Esophagus squamous epithelium (tissue), 5 donors: ENCODE measurements around the gene CHST11. TPM values are rescaled to one million over a fixed set of nuclear protein-coding genes. Genes with fewer than 3 reads are reported as not detected.

Experiments used
- DNase-seq: peaks from one replicate; lab custom pipeline; 2025; lab: John Stamatoyannopoulos, UW
- H3K27ac ChIP-seq, 4 donors: fragments of 200-600 bp; sonication (generic); one replicate each; pipeline ENCODE4 v1.5.1; 2016 to 2019; ENCODE audit warnings: mild to moderate bottlenecking in 1 of 4
- H3K27me3 ChIP-seq, 4 donors: fragments of 200-600 bp; sonication (generic); 1 replicate in 3 of 4; 2 replicates in 1 of 4; pipeline versions ENCODE4 v1.5.1 to v1.6.0; 2017 to 2021; ENCODE audit warnings: antibody characterized with exemption in 1 of 4
- H3K36me3 ChIP-seq, 3 donors: fragments of 200-600 bp; sonication (generic); one replicate each; pipeline ENCODE4 v1.5.1; 2016 to 2019
- H3K4me1 ChIP-seq, 3 donors: fragments of 200-600 bp; sonication (generic); one replicate each; pipeline ENCODE4 v1.5.1; 2017 to 2019
- H3K4me3 ChIP-seq, 4 donors: fragments of 200-600 bp; sonication (generic); 1 replicate in 3 of 4; 2 replicates in 1 of 4; pipeline ENCODE4 v1.5.1; 2016 to 2019; ENCODE audit warnings: mild to moderate bottlenecking in 2 of 4, moderate library complexity in 1 of 4
- H3K9me3 ChIP-seq, 3 donors: fragments of 200-600 bp; sonication (generic); one replicate each; pipeline ENCODE4 v1.5.1; 2016 to 2019
- POLR2A ChIP-seq, 4 donors: fragments of 450-650 bp; IDR thresholded peaks; one replicate each; pipeline ENCODE4 v1.6.1; 2017; ENCODE audit warnings: antibody characterized with exemption in 4 of 4, mild to moderate bottlenecking in 4 of 4, moderate library complexity in 3 of 4
- WGBS, 2 donors: methylation state at CpG; one replicate each; pipeline ENCODE4 v1.1.5; 2018; 5-methylcytosine and 5-hydroxymethylcytosine counted together
- intact Hi-C: fragments of 100-400 bp; cut with DNase I; formaldehyde crosslinking; loops from one replicate; pipeline ENCODE4 v1.15.0; 2022
- total RNA-seq, 4 donors: library from RNA; depleted of rRNA; stranded (reverse); fragments of >200 nt; gene quantifications; one replicate each; pipeline ENCODE4 v1.1.0, GENCODE V29; 2016
- TF ChIP-seq, protein P1 (sequence below), 6 experiments: fragments of 450-650 bp in 4 of 6; fragments of 200-600 bp in 2 of 6; sonication (generic) in 2 of 6; IDR thresholded peaks; one replicate each; pipeline ENCODE4 v1.5.1; 2016 to 2019; ENCODE audit warnings: antibody characterized with exemption in 6 of 6, mild to moderate bottlenecking in 4 of 6, moderate library complexity in 4 of 6
- donor health status: DM: yes; HTN: yes; CAD: no.

CHST11 gene
- total RNA-seq, 4 donors from 2014 or later, result 6.3 to 12.6 (median 10.3) TPM

DNA sequence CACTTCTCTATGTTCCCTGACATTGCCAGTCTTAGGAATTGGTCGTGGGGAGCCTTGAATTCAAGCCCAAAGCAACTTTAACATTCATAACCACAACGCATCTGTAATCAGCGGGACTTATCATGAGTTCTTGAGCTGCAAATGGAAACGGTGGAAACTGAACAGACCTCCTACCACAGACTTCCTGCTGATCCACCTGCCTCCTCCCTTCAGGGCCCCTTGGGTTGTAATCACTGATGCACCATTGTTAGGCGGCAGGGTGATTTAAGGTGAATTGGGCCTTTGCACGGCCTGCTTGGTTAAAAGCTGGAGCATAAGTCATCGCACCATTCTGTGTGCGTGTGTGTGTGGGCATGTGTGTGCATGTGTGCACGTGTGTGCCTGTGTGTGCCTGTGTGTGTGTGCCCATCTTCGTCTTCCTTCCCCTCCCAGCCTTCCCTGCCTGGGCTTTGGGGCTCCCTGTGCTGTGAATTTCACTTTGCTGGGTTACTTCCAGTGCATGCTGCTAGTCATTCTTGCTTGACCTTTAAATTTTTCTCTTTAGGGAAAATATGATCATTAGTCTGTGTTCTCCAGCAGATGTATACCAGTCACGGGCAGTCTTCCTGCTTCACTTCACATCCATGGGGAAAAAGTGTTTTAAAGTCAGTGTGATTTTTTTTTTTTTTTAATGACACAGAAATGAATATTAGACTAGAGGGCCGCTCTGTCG is 29.1 kb downstream of the CHST11 start:
- 66 to 67% methylated on average over 10 to 13 of the region's 13 CpGs for WGBS, 2 donors
- TF ChIP-seq, protein P1, sequence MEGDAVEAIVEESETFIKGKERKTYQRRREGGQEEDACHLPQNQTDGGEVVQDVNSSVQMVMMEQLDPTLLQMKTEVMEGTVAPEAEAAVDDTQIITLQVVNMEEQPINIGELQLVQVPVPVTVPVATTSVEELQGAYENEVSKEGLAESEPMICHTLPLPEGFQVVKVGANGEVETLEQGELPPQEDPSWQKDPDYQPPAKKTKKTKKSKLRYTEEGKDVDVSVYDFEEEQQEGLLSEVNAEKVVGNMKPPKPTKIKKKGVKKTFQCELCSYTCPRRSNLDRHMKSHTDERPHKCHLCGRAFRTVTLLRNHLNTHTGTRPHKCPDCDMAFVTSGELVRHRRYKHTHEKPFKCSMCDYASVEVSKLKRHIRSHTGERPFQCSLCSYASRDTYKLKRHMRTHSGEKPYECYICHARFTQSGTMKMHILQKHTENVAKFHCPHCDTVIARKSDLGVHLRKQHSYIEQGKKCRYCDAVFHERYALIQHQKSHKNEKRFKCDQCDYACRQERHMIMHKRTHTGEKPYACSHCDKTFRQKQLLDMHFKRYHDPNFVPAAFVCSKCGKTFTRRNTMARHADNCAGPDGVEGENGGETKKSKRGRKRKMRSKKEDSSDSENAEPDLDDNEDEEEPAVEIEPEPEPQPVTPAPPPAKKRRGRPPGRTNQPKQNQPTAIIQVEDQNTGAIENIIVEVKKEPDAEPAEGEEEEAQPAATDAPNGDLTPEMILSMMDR (IDR thresholded peaks at IDR 0.05), result no peak

DNA sequence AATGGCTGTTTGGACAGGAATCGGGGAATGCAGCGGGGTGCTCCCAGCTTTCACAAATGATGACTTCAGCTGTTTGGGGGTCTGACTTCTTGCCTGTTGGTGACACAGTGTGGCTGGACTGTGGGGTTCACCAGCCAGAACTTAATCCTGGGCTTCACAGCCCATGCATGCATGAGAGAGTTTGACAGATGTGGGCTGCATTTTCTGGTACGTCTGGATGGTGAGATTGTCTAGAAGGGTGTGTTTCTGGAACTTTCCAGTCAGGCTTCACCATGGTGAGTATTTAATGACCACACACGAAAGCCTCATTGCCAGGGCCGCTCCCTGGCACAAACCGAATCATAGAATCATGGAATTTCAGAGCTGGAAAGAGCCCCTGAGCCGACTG is 29.6 kb downstream of the CHST11 start:
- Histone ChIP-seq H3K27me3 (no peaks in the 10 kb centered on the region), H3K27ac (no peak overlapping the region), H3K4me3 (no peak overlapping the region), H3K36me3 (no peaks in the 10 kb centered on the region), H3K4me1 (peaks cover 6 to 21% (median 6%) of the 10 kb centered on the region in 3 donors), H3K9me3 (no peaks in the 10 kb centered on the region)
- intact Hi-C loops, result no loop called here
- 70 to 72% methylated on average over 7 of the region's 7 CpGs for WGBS, 2 donors
- no peak for TF ChIP-seq POLR2A (IDR thresholded peaks at IDR 0.05)
- TF ChIP-seq, protein P1 (IDR thresholded peaks at IDR 0.05), result no peak
- no peak for DNase-seq

More for the DNA sequence above, 29.1 kb downstream of the CHST11 start:
- Histone ChIP-seq H3K9me3 (no peaks in the 10 kb centered on the region), H3K27ac (no peak overlapping the region), H3K36me3 (no peaks in the 10 kb centered on the region), H3K27me3 (no peaks in the 10 kb centered on the region), H3K4me1 (peaks cover 6 to 21% (median 6%) of the 10 kb centered on the region in 3 donors), H3K4me3 (no peak overlapping the region)
- DNase-seq, result no peak
- intact Hi-C loops, result no loop called here

DNA sequence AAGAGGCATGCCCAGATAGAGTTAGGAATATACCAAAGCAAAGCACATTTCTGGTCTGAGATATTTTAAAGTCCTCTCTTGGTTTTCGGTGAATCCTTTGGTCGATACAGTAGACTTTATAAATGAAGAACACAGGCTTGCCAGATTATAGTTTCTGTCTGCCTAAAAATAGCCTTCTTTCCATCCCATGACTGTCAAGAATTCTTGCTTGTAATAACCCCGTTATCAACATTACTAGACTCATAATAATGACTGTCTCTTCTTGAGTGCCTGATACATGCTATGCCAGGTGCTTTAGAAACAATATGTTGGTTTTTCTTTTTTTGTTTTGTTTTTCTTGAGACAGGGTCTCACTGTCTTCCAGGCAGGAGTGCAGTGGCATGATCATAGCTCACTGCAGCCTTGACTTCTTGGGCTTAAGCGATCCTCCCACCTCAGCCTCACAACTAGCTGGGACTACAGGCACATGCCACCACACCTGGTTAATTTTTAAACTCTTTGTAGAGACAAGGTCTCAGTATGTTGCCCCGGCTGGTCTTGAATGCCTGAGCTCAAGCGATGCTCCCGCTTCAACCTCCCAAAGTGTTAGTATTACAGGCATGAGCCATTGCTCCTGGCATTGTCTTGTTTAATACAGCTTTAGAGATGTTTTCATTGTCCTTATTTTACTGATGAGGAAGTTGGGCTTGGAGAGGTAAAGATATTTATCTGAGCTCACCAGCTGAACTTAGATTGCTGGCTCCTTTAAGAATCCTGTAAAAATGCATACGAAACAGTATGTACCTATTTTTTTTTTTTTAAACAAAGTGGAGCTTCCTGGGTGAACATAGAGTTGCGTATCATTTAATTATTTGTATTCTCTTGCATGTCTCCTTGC is 30.4 kb downstream of the CHST11 start:
- TF ChIP-seq POLR2A (IDR thresholded peaks at IDR 0.05), result no peak
- TF ChIP-seq, protein P1 (IDR thresholded peaks at IDR 0.05), result no peak
- Histone ChIP-seq H3K4me1 (peaks cover 6 to 21% (median 6%) of the 10 kb centered on the region in 3 donors), H3K9me3 (no peaks in the 10 kb centered on the region), H3K27me3 (no peaks in the 10 kb centered on the region), H3K27ac (no peak overlapping the region), H3K4me3 (no peak overlapping the region), H3K36me3 (no peaks in the 10 kb centered on the region)
- 69 to 79% methylated on average over 9 of the region's 9 CpGs for WGBS, 2 donors
- DNase-seq, result no peak
- intact Hi-C loops, result no loop called here

DNA sequence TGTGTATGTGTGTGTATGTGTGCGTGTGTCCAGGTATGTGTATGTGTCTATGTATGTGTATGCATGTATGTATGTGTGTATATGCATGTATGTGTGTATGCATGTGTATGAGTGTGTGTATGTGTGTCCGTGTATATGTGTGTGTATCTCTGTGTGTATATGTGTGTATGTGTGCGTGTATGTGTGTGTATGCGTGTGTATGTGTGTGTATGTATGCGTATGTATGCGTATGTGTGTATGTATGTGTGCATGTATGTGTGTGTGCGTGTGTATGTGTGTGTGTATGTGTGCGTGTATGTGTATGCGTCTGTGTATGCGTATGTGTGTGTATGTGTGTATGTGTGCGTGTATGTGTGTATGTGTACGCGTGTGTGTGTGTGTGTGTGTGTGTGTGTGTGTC is 31.6 kb downstream of the CHST11 start:
- no peaks in the 10 kb centered on the region for H3K36me3 ChIP-seq
- H3K4me3 ChIP-seq, result no peak overlapping the region
- peaks cover 6 to 26% (median 6%) of the 10 kb centered on the region in 3 donors for H3K4me1 ChIP-seq
- WGBS, 2 donors, result 86 to 91% methylated on average over 12 to 13 of the region's 13 CpGs
- no peaks in the 10 kb centered on the region for H3K9me3 ChIP-seq
- DNase-seq, result no peak
- intact Hi-C loops, result no loop called here
- TF ChIP-seq POLR2A (IDR thresholded peaks at IDR 0.05), result no peak
- TF ChIP-seq, protein P1 (IDR thresholded peaks at IDR 0.05), result no peak
- H3K27ac ChIP-seq, result no peak overlapping the region
- no peaks in the 10 kb centered on the region for H3K27me3 ChIP-seq

DNA sequence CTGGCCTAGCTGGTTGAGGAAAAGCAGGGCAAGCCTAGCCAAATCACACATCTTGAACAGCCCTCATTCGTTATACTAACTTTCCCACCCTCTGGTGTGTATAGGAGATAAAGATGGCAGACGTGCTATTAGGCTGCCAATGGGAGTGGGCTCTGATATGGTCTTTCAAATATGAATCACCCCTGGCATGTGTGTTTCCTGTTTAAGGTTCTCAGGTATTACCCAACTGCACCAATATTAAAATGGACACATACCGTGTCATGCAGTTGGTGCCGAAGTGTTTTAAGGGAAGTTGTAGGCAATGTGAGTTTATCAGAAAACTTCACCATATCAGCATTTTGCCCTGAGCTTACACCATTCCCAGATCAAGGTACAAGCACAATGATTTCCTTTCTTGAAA is 33.4 kb downstream of the CHST11 start:
- H3K27ac ChIP-seq, result no peak overlapping the region
- TF ChIP-seq POLR2A (IDR thresholded peaks at IDR 0.05), result no peak
- TF ChIP-seq, protein P1 (IDR thresholded peaks at IDR 0.05), result no peak
- no peak overlapping the region for H3K4me3 ChIP-seq
- intact Hi-C loops, result no loop called here
- DNase-seq, result no peak
- no peaks in the 10 kb centered on the region for H3K36me3 ChIP-seq
- peaks cover 6 to 34% (median 9%) of the 10 kb centered on the region in 3 donors for H3K4me1 ChIP-seq
- no peaks in the 10 kb centered on the region for H3K27me3 ChIP-seq
- WGBS, 2 donors, result 82 to 85% methylated on average over 3 to 4 of the region's 4 CpGs
- no peaks in the 10 kb centered on the region for H3K9me3 ChIP-seq
